Esophagus mucosa (tissue), 1 donor: ENCODE data around the gene PCNX2. TPM values are rescaled to one million over a fixed set of nuclear protein-coding genes. Genes with fewer than 3 reads are reported as not detected.

Source experiments
- ATAC-seq: fragments of 200-7000 bp; cut with Tn5 transposase; one replicate; pipeline ENCODE4 v1.9.1; 2020
- total RNA-seq: library from RNA; stranded (reverse); gene quantifications from one replicate; pipeline ENCODE4 v1.2.4, GENCODE V29; 2023
- donor health status: DM: yes; HTN: yes; CAD: no.

Gene PCNX2
- total RNA-seq, 1 donor from 2014 or later, result 11.5 TPM

GRCh38 chr1:232980355-232980978, 315.1 kb downstream of the PCNX2 start:
- ATAC-seq, result no peak

- ATAC-seq, result no peak
Measured at GRCh38 chr1:232979558-232979957, 316.0 kb downstream of the PCNX2 start.

GRCh38 chr1:232978815-232979214, 316.7 kb downstream of the PCNX2 start:
- ATAC-seq, result no peak

- ATAC-seq, result peak; percentile 63
Measured at GRCh38 chr1:232978091-232978634, 317.4 kb downstream of the PCNX2 start.

GRCh38 chr1:232974971-232975370, 320.6 kb downstream of the PCNX2 start:
- ATAC-seq, result no peak

GRCh38 chr1:232973652-232974611, 321.6 kb downstream of the PCNX2 start:
- no peak for ATAC-seq

GRCh38 chr1:232970508-232970907, 325.0 kb downstream of the PCNX2 start:
- ATAC-seq, result no peak

GRCh38 chr1:232969799-232970198, 325.7 kb downstream of the PCNX2 start:
- ATAC-seq, result no peak

- ATAC-seq, result peak; percentile 56
Measured at GRCh38 chr1:232968965-232969364, 326.6 kb downstream of the PCNX2 start.

GRCh38 chr1:232968391-232968790, 327.1 kb downstream of the PCNX2 start:
- no peak for ATAC-seq

GRCh38 chr1:232966663-232967062, 328.9 kb downstream of the PCNX2 start:
- peak; percentile 90 for ATAC-seq

GRCh38 chr1:232965912-232966217, 329.7 kb downstream of the PCNX2 start:
- ATAC-seq, result no peak

- ATAC-seq, result peak; percentile 64
Measured at GRCh38 chr1:232965124-232965911, 330.2 kb downstream of the PCNX2 start.

- no peak for ATAC-seq
Measured at GRCh38 chr1:232964601-232965000, 330.9 kb downstream of the PCNX2 start.

- no peak for ATAC-seq
Measured at GRCh38 chr1:232962761-232963745, 332.5 kb downstream of the PCNX2 start.

GRCh38 chr1:232958067-232958466, 337.5 kb downstream of the PCNX2 start:
- ATAC-seq, result no peak

- ATAC-seq, result no peak
Measured at GRCh38 chr1:232956081-232956480, 339.4 kb downstream of the PCNX2 start.

- ATAC-seq, result no peak
Measured at GRCh38 chr1:232954594-232955365, 340.7 kb downstream of the PCNX2 start.

- peak; percentile 76 for ATAC-seq
Measured at GRCh38 chr1:232952514-232953499, 342.7 kb downstream of the PCNX2 start.

GRCh38 chr1:232951605-232952004, 343.9 kb downstream of the PCNX2 start:
- ATAC-seq, result no peak
